GM23338 (cell line): Measurements from ENCODE around the gene CRYBG3. TPM values are rescaled to one million over a fixed set of nuclear protein-coding genes. Genes with fewer than 3 reads are reported as not detected.

Source experiments
- ATAC-seq: fragments of 200-7000 bp; cut with Tn5 transposase; 3 replicates; pipeline ENCODE4 v1.9.1; 2020
- DNase-seq: peaks from one replicate; pipeline ENCODE4 v3.0.0-alpha.2; 2015; ENCODE audit warnings: low spot score
- H2AFZ ChIP-seq: fragments of 200-600 bp; sonication (generic); 2 replicates; pipeline ENCODE4 v1.8.0; 2016; ENCODE audit warnings: antibody characterized with exemption, mild to moderate bottlenecking, moderate library complexity
- H3F3A ChIP-seq: fragments of 200-600 bp; sonication (generic); replicated peaks from 2 replicates; pipeline ENCODE4 v1.8.0; 2017; ENCODE audit warnings: antibody characterized with exemption, mixed run types, low read depth
- H3K27ac ChIP-seq: fragments of 200-600 bp; sonication (generic); 2 replicates; pipeline ENCODE4 v1.6.1; 2016; ENCODE audit warnings: low read depth
- H3K27me3 ChIP-seq: fragments of 200-600 bp; sonication (generic); 2 replicates; pipeline ENCODE4 v1.8.0; 2016; ENCODE audit warnings: mild to moderate bottlenecking, mixed run types, moderate library complexity; ENCODE audit not compliant: insufficient read depth
- H3K36me3 ChIP-seq: fragments of 200-600 bp; sonication (generic); 2 replicates; pipeline ENCODE4 v1.8.0; 2016; ENCODE audit warnings: mild to moderate bottlenecking; ENCODE audit not compliant: insufficient read depth
- H3K4me1 ChIP-seq: fragments of 200-600 bp; sonication (generic); 2 replicates; pipeline ENCODE4 v1.8.0; 2016; ENCODE audit warnings: mild to moderate bottlenecking, moderate library complexity; ENCODE audit not compliant: insufficient read depth
- H3K4me2 ChIP-seq: fragments of 200-600 bp; sonication (generic); 2 replicates; pipeline ENCODE4 v1.7.1; 2017; ENCODE audit warnings: mixed run types
- H3K4me3 ChIP-seq: fragments of 200-600 bp; sonication (generic); 2 replicates; pipeline ENCODE4 v1.6.1; 2016; ENCODE audit warnings: mixed run types
- H3K79me2 ChIP-seq: fragments of 200-600 bp; sonication (generic); replicated peaks from 2 replicates; pipeline ENCODE4 v1.8.0; 2017; ENCODE audit warnings: mild to moderate bottlenecking; ENCODE audit not compliant: insufficient read depth
- H3K9me2 ChIP-seq: fragments of 200-600 bp; sonication (generic); 2 replicates; pipeline ENCODE4 v1.8.0; 2017; ENCODE audit not compliant: insufficient read depth
- H4K20me1 ChIP-seq: fragments of 200-600 bp; sonication (generic); replicated peaks from 2 replicates; pipeline ENCODE4 v1.8.0; 2017; ENCODE audit warnings: mild to moderate bottlenecking; ENCODE audit not compliant: insufficient read depth
- H3K27ac Mint-ChIP-seq: 2 replicates; pipeline ENCODE4 v1.8.0; 2020; ENCODE audit warnings: inconsistent platforms, mild to moderate bottlenecking, moderate library complexity, mixed read lengths
- H3K27me3 Mint-ChIP-seq: 3 replicates; pipeline ENCODE4 v1.8.0; 2022; ENCODE audit warnings: low read depth, mild to moderate bottlenecking, moderate library complexity, mixed read lengths, inconsistent platforms; ENCODE audit not compliant: insufficient read depth, poor library complexity
- H3K36me3 Mint-ChIP-seq: 3 replicates; pipeline ENCODE4 v1.8.0; 2021; ENCODE audit warnings: low read depth, mild to moderate bottlenecking, inconsistent platforms, moderate library complexity, mixed read lengths
- H3K4me1 Mint-ChIP-seq: 3 replicates; pipeline ENCODE4 v1.8.0; 2020; ENCODE audit warnings: mild to moderate bottlenecking, inconsistent platforms, mixed read lengths
- H3K4me3 Mint-ChIP-seq: 3 replicates; pipeline ENCODE4 v1.8.0; 2021; ENCODE audit warnings: moderate library complexity, mild to moderate bottlenecking, inconsistent platforms, mixed read lengths
- H3K9me3 Mint-ChIP-seq: 3 replicates; pipeline ENCODE4 v1.8.0; 2020; ENCODE audit warnings: moderate library complexity, mild to moderate bottlenecking, inconsistent platforms, mixed read lengths
- CREB1 ChIP-seq: fragments of 250-450 bp; sonication (Bioruptor Pico); IDR thresholded peaks from 2 replicates; pipeline ENCODE4 v1.5.0; 2020; ENCODE audit warnings: low read depth, mild to moderate bottlenecking, moderate library complexity
- CTCF ChIP-seq, 2 experiments: fragments of 200-600 bp in 1 of 2; sonication (generic) in 1 of 2; conservative IDR thresholded peaks; 2 replicates each; pipeline versions ENCODE4 v1.5.1 to v1.6.1; 2016 to 2017; ENCODE audit warnings: antibody characterized with exemption in 2 of 2, low read depth in 2 of 2, mild to moderate bottlenecking in 2 of 2, moderate library complexity in 1 of 2
- ETS1 ChIP-seq: IDR thresholded peaks from 2 replicates; pipeline ENCODE4 v1.6.1; 2016; ENCODE audit warnings: antibody characterized with exemption
- EZH2 ChIP-seq: fragments of 200-600 bp; sonication (generic); IDR thresholded peaks from one replicate; pipeline ENCODE4 v1.8.0; 2017; ENCODE audit warnings: antibody characterized with exemption, mild to moderate bottlenecking, low read depth; ENCODE audit not compliant: unreplicated experiment
- EZH2phosphoT487 ChIP-seq: fragments of 200-600 bp; sonication (generic); IDR thresholded peaks from one replicate; pipeline ENCODE4 v1.8.1; 2018; ENCODE audit warnings: antibody characterized with exemption; ENCODE audit not compliant: unreplicated experiment
- JUNB ChIP-seq: IDR thresholded peaks from one replicate; pipeline ENCODE4 v1.6.1; 2016; ENCODE audit warnings: antibody characterized with exemption; ENCODE audit not compliant: unreplicated experiment
- NANOG ChIP-seq: IDR thresholded peaks from 2 replicates; pipeline ENCODE4 v1.6.1; 2016; ENCODE audit warnings: antibody characterized with exemption, borderline replicate concordance
- POLR2AphosphoS5 ChIP-seq: IDR thresholded peaks from 2 replicates; pipeline ENCODE4 v1.6.1; 2016; ENCODE audit warnings: antibody characterized with exemption, low read depth
- REST ChIP-seq: IDR thresholded peaks from one replicate; pipeline ENCODE4 v1.6.1; 2018; ENCODE audit warnings: antibody characterized with exemption; ENCODE audit not compliant: unreplicated experiment
- STAT1 ChIP-seq: IDR thresholded peaks from one replicate; pipeline ENCODE4 v1.6.1; 2016; ENCODE audit warnings: antibody characterized with exemption; ENCODE audit not compliant: unreplicated experiment
- ZNF114 ChIP-seq: fragments of 250-450 bp; sonication (Bioruptor Pico); IDR thresholded peaks from 2 replicates; pipeline ENCODE4 v1.5.0; 2020; ENCODE audit warnings: mild to moderate bottlenecking, moderate library complexity
- ZNF331 ChIP-seq: fragments of 250-450 bp; sonication (Bioruptor Pico); IDR thresholded peaks from 2 replicates; pipeline ENCODE4 v1.5.0; 2020; ENCODE audit warnings: low read depth, mild to moderate bottlenecking, moderate library complexity
- ZNF462 ChIP-seq: fragments of 250-450 bp; sonication (Bioruptor Pico); IDR thresholded peaks from 2 replicates; pipeline ENCODE4 v1.5.0; 2020; ENCODE audit warnings: mild to moderate bottlenecking, moderate library complexity
- polyA plus RNA-seq: library from polyadenylated mRNA; unstranded; fragments of >200 nt; fragmentation: Nextera tagmentation; extraction: Ambion mirVana; gene quantifications from 2 replicates; pipeline ENCODE4 v1.2.1, GENCODE V29; 2016
- total RNA-seq: library from RNA; depleted of rRNA; stranded (reverse); fragments of >200 nt; shearing (Covaris generic); gene quantifications from 2 replicates; pipeline ENCODE4 v1.2.3, GENCODE V29; 2014

CRYBG3 gene
- total and polyA plus RNA-seq, 2 experiments from 2014 or later, result 2.3 to 8.9 TPM

GRCh38 chr3:97914388-97914787, 92.6 kb downstream of the CRYBG3 start:
- H3K36me3 Mint-ChIP-seq, result peaks cover 7% of the 10 kb centered on the region; the same call in 2 of the 3 replicates
- Histone ChIP-seq H3K27ac (no peak overlapping the region), H3K4me1 (peaks cover 12% of the 10 kb centered on the region), H3K4me2 (no peak overlapping the region), H4K20me1 (no peaks in the 10 kb centered on the region), H3K9me2 (no peaks in the 10 kb centered on the region), H3K4me3 (no peak overlapping the region), H3K36me3 (no peaks in the 10 kb centered on the region), H2AFZ (no peak overlapping the region), H3K79me2 (no peaks in the 10 kb centered on the region), H3K27me3 (no peaks in the 10 kb centered on the region), H3F3A (no peaks in the 10 kb centered on the region)
- H3K4me3 Mint-ChIP-seq, result no peak overlapping the region
- H3K27me3 Mint-ChIP-seq, result no peaks in the 10 kb centered on the region
- H3K4me1 Mint-ChIP-seq, result peaks cover 10% of the 10 kb centered on the region; the same call in 1 of the 3 replicates
- H3K9me3 Mint-ChIP-seq, result peaks cover 7% of the 10 kb centered on the region; the same call in 1 of the 3 replicates
- TF ChIP-seq REST (no peak), STAT1 (no peak), EZH2phosphoT487 (no peak), ZNF462 (CRISPR knock-in tag) (no peak), EZH2 (no peak), ETS1 (no peak), ZNF331 (no peak), JUNB (no peak), CTCF (conservative IDR thresholded peaks at IDR 0.05; ENCODE audit: low read depth in 2 of 2) (no peak), POLR2AphosphoS5 (no peak), NANOG (no peak), CREB1 (CRISPR knock-in tag) (no peak), ZNF114 (CRISPR knock-in tag) (no peak)
- no peak for DNase-seq
- ATAC-seq, result no peak
- H3K27ac Mint-ChIP-seq, result no peak overlapping the region
